AG20443 (cell line): Measurements from ENCODE around the gene ADD1.

ENCODE experiments used
- DNase-seq: peaks from one replicate; pipeline ENCODE4 v3.0.0; 2012; ENCODE audit warnings: low spot score, mixed read lengths

ADD1 gene

GRCh38 chr4:2963966-2964471 is 120.4 kb downstream of the ADD1 start:
- peak; percentile 87 for DNase-seq

GRCh38 chr4:2964706-2965258 is 121.1 kb downstream of the ADD1 start:
- no peak for DNase-seq

GRCh38 chr4:2965262-2965661 is 121.6 kb downstream of the ADD1 start:
- DNase-seq: no peak

- no peak for DNase-seq
Observed at GRCh38 chr4:2968381-2968780, 124.7 kb downstream of the ADD1 start.

- no peak for DNase-seq
Observed at GRCh38 chr4:2971275-2971674, 127.6 kb downstream of the ADD1 start.

- DNase-seq: peak; percentile 48
Observed at GRCh38 chr4:2977211-2978088, 133.8 kb downstream of the ADD1 start.
